ENCODE results near the gene SLC35G4. TPM values are rescaled to one million over a fixed set of nuclear protein-coding genes. Genes with fewer than 3 reads are reported as not detected.

The SLC35G4 gene
- total and polyA plus RNA-seq, 2 of the 4 experiments (the other 2 are of a cell fraction): not detected

GRCh38 chr18:11649839-11650238 lies 40.4 kb downstream of the SLC35G4 start:
- H2BK20ac ChIP-seq (ENCODE audit: low read depth, low read length): no peak overlapping the region
- H3K27ac ChIP-seq (ENCODE audit: insufficient read depth, low read length): no peak overlapping the region
- H3K9me1 ChIP-seq (ENCODE audit: insufficient read depth, low read length): no peaks in the 10 kb centered on the region
- no peak overlapping the region for H2BK120ac ChIP-seq (ENCODE audit: low read depth, low read length)
- H3K9ac ChIP-seq (ENCODE audit: low read depth, low read length): no peak overlapping the region
- no peak overlapping the region for H2AK5ac ChIP-seq (ENCODE audit: low read depth, low read length)
- no peak overlapping the region for H2BK5ac ChIP-seq (ENCODE audit: low read depth, low read length, poor library complexity, severe bottlenecking)
- H4K8ac ChIP-seq (ENCODE audit: low read depth in 2 of 2, low read length in 2 of 2): no peak overlapping the region
- no peaks in the 10 kb centered on the region for H3K79me1 ChIP-seq (ENCODE audit: low read depth in 1 of 2, low read length in 2 of 2)
- in situ Hi-C loops (cut with MboI; ENCODE audit: low sequenced_read_pairs): no loop called here
- no peak overlapping the region for H3K4me3 ChIP-seq (ENCODE audit: insufficient read depth, low read depth, low read length)
- no peak overlapping the region for H4K91ac ChIP-seq (ENCODE audit: insufficient read depth, low read depth, low read length)
- H3K4ac ChIP-seq (ENCODE audit: low read depth, low read length): no peak overlapping the region
- H3K9me3 ChIP-seq (ENCODE audit: control insufficient read depth, insufficient read depth, low read length): 0 out of 2 replicates have a peak, but pooled peaks cover 3% of the 10 kb centered on the region
- H3K56ac ChIP-seq (ENCODE audit: extremely low read depth, insufficient read depth, low read length): no peak overlapping the region
- H4K5ac ChIP-seq (ENCODE audit: low read depth, low read length): no peak overlapping the region
- H3K4me2 ChIP-seq (ENCODE audit: low read depth, low read length): no peak overlapping the region
- TF ChIP-seq MXI1 (IDR thresholded peaks at IDR 0.05; ENCODE audit: borderline replicate concordance, low read depth, low read length) (no peak), USF2 (IDR thresholded peaks at IDR 0.05; ENCODE audit: low read depth, low read length) (no peak), CTCF (conservative IDR thresholded peaks at IDR 0.05; ENCODE audit: low read depth, low read length) (no peak), RFX5 (IDR thresholded peaks at IDR 0.05; ENCODE audit: low read depth, low read length) (no peak), MAFK (IDR thresholded peaks at IDR 0.05; ENCODE audit: low read depth, low read length) (no peak), MAZ (IDR thresholded peaks at IDR 0.05; ENCODE audit: borderline replicate concordance, low read depth, low read length) (no peak), NFE2L2 (IDR thresholded peaks at IDR 0.05; ENCODE audit: low read depth, low read length) (no peak), ELK1 (IDR thresholded peaks at IDR 0.05; ENCODE audit: borderline replicate concordance, low read depth, low read length) (no peak), CEBPB (IDR thresholded peaks at IDR 0.05; ENCODE audit: low read depth, low read length) (no peak), FOS (IDR thresholded peaks at IDR 0.05; ENCODE audit: low read depth, low read length) (no peak), CHD1 (IDR thresholded peaks at IDR 0.05; ENCODE audit: low read depth, low read length) (no peak), BHLHE40 (IDR thresholded peaks at IDR 0.05; ENCODE audit: low read depth, low read length) (no peak), RCOR1 (IDR thresholded peaks at IDR 0.05; ENCODE audit: insufficient replicate concordance, low read length) (no peak)
- POLR2A ChIA-PET (ENCODE audit: unreplicated experiment): no interaction called here
- BruUV-seq (replicated peaks): no TSS peak
- no peak overlapping the region for H2BK15ac ChIP-seq (ENCODE audit: low read depth, low read length)
- H3K18ac ChIP-seq (ENCODE audit: low read depth, low read length): no peak overlapping the region
- H2AK9ac ChIP-seq (replicated peaks; ENCODE audit: low read depth, low read length, poor library complexity): no peak overlapping the region
- no peak for DNase-seq
- H3K36me3 ChIP-seq (ENCODE audit: control insufficient read depth, insufficient read depth, low read length): no peaks in the 10 kb centered on the region
- H3K27me3 ChIP-seq (ENCODE audit: control insufficient read depth, insufficient read depth, low read length): peaks cover 18% of the 10 kb centered on the region
- CTCF ChIA-PET: no interaction called here
- no peak overlapping the region for H2AFZ ChIP-seq (replicated peaks; ENCODE audit: low read length, poor library complexity)
- H4K20me1 ChIP-seq (ENCODE audit: insufficient read depth, low read length): no peaks in the 10 kb centered on the region
- H3K4me1 ChIP-seq (ENCODE audit: control insufficient read depth, insufficient read depth, low read length): no peaks in the 10 kb centered on the region
- WGBS, 2 experiments (ENCODE audit: extremely low coverage in 2 of 2, insufficient read length in 1 of 2): 20% methylated on average over 2 of the region's 4 CpGs; no CpG with 5 or more reads in 1 of the 2 experiments
- dilution Hi-C loops (cut with HindIII; ENCODE audit: low sequenced_read_pairs, unreplicated experiment): no loop called here
- H3K14ac ChIP-seq (replicated peaks; ENCODE audit: low read depth, low read length): no peak overlapping the region
- no peak overlapping the region for H3K23ac ChIP-seq (ENCODE audit: low read depth, low read length)
- intact Hi-C loops (cut with micrococcal nuclease): no loop called here
- no peak for ATAC-seq (ENCODE audit: low read depth)
